ENCODE results near the gene MAN2A1.

MAN2A1 gene
- 120 to 279 (median 213) reads per million in 18 experiments for total RNA-seq

DNA sequence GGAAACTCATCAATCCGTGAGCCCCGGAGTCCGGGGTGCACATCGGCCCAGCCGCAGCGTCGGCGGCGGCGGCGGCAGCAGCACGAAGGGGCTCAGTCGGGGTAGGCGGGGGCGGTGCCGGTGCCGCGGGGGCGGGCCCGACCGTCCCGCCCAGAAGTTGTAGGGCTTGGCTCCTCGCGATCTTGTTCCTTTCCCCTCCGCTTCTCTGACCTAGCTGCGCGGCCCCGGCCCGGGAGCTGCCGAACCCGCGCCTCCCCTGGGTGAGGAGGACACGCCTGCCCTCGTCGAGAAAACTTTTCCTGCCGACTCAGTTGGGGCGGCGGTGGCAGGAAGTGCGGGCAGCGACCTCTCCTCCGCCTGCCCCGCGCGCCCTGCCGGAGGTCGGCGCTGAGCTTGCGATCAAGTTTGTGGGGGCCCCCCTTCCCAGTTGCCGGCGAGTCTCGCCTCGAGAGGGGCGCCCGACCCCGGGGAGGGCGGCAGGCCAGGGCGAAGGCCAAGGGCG is at the start of gene MAN2A1:
Gene MAN2A1 (plus strand): TSS at position 188 of the 502 bp plus-strand sequence. CDS start 491 bp downstream, outside the sequence.
- DNase-seq = peak; percentile 75 to 76

DNA sequence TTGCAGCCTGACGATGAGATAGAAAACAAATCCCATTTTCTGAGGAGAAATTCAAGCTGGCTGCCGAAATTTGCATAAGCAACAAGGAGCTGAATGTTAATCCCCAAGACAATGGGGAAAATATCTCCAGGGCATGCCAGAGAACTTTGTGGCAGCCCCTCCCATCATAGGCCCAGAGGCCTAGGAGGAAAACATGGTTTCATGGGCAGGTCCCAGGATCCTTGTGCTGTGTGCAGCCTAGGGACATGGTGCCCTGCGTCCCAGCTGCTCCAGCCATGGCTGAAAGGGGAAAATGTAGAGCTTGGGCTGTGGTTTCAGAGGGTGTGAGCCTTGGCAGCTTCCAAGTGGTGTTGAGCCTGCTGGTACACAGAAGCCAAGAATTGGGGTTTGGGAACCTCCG is 48.8 kb upstream of the MAN2A1 start:
- no peak for DNase-seq

DNA sequence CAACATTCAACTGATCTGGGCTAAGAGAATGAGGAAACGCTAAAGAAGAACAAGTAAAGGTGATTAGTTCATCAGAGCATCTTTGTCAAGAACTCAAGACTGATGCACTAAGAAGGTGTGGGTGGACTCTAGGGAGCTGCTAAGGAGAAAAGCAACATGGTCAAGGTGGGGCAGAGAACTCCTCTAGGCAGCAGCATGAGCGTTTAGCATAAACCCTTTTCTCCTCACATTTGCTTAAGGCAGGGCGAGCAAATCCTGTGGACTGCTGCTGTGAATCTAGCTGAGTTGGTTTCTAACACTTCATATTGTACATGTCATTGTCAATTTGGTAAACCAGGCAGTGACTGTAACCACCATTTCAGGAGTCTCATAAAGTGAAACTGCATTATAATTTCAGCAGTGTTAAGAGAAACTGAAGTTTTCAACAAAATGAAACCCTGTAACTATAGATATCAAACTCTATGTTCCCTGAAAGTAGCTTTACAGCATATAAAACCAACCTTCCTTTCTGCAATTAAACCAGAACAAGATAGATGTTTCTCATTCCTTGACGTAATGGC is 45.9 kb upstream of the MAN2A1 start:
- no peak for DNase-seq

DNA sequence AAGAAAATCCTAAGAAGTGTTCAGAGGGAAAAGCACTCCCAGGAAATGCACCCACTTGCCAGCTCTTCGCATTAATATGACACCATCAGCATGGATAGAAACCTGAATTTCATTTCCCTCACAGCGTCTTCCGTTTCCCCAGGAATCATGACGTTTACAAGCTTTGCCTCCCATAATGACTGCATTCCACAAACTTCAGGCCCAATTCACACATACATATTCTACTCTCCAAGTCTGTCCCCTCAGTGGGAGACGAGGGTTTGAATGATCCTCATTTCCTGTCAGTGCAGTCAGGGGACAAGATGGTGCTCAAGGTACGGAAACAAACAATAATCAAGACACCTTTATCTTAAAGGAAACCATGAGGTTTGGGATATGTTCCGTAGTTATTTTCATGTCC is 44.9 kb upstream of the MAN2A1 start:
- DNase-seq = no peak

DNA sequence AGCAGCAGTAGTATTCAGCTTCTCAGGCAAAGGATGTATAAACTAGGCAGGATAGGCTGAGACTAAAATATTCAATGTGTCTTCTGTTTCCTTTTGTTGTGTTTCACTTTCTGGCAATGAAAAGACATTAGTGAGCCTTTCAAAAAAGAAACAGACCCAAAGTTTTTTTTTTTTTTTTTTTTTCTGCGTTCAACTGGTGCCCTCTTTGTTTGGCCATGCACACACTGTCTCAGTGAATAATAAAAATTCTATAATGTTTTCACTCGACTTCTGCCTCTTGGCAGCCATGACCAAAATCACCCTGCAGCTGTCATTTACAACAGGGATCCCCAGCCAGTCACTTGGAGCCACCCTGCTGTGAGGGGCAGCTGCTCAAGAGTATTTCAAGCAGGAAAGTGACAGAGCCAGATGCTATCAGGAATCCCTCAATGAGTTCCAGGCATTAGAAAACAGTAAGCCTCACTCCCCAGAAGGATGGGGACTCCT is 44.0 kb upstream of the MAN2A1 start:
- DNase-seq = no peak

DNA sequence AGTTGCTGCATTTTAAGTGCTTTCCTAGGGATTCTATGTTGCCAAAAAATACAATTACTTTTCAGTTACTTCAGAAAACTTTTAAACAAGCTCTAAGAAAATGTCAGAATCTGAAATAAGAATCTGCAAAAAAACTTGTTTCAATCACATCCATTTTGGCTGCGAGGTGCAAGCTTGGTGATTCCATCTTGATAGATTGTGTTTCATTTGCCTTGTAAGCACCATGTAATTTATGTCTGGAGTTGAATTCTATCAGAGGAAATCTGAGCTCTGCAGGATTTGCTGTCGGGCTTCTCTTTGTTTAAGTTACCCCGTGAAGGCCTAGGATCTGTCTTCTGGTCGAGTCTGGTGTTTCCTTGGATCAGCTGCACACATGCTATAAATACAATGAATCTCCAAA is 40.4 kb upstream of the MAN2A1 start:
- no peak for DNase-seq

DNA sequence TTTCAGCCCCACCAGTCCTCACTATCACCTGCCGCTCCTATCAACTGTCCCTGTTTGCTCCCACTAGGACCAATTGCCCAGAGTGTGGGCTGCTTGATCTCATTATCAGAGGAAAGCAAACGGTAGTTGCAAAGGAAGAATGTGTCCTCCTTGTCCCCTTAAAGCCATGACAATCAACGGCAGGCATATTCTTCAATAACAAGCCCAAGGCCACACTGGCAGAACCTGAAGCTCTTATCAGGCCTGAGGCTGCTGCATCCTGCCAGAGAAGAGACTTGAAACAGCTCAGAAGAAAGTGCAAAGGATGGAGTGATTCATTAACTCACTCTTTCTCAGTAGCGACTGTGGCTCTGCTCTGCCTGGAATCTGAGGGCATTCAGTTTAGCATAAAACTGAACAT is 39.2 kb upstream of the MAN2A1 start:
- no peak for DNase-seq

DNA sequence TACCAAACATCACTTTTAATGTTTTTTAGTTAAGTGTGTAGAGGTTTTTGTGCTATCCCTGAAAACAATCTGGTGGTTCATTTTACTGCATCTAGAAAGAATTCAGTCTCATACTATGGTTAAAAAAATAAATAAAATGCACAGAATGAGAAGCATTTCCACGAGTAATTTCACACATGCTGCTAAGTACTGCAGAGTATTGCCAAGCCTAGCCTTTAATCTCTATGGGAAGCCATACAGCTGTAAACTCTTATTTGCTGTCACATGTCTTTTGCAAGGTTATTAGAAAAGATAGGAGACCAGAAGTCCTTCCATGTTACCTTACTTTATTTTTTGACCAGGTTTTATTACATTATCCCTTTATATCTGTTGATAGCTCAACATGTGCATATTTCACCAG is 37.6 kb upstream of the MAN2A1 start:
- DNase-seq = no peak

DNA sequence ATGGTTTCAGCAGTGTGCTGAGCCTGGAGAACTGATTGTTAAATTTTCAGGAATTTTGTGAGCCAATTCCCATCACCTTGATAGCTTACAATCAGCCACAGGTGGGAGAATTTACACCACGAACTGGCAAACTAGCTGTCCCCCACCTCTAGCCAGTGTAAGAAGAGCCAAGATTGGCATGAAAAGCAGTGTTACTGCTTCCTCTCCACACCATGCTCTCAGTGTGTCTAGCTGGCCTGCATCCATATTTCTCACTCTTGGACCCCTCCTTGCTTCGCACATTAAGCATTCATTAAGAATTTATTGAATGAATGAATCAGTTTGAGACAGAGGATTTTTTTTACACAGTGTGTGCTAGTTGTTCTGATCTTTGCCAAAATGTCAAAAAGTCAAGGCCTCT is 36.7 kb upstream of the MAN2A1 start:
- DNase-seq = no peak

DNA sequence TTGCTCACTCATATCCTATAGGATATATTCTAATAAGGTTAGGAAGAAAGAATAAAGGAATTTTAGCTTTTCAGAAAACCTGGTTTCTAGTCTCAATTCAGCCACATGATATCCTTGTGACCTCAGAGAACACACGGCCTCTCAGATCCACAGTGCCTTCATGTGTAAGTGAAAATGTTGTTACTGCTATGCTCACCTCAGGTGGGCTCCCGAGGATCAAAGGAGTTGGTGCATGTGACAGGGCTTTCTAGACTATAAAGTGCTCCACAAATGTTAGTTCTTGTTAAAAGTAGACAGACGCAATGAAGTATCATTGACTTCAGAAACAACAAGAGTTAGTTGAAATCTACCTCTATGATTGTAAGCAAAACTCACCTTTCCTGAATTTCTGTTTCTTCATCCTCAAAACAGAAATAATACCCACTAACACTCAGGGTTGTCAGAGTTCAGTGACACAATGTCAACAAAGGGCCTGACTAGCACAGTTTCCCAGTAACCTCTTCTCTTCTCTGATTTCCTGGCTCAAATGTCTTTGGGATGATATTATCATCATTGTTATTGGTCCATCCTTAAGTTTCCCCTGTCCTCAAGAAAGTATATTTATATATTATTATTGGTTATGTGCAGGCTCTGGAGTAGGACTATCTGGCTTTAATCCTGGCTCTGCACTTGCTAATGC is 36.0 kb upstream of the MAN2A1 start:
- DNase-seq = no peak

DNA sequence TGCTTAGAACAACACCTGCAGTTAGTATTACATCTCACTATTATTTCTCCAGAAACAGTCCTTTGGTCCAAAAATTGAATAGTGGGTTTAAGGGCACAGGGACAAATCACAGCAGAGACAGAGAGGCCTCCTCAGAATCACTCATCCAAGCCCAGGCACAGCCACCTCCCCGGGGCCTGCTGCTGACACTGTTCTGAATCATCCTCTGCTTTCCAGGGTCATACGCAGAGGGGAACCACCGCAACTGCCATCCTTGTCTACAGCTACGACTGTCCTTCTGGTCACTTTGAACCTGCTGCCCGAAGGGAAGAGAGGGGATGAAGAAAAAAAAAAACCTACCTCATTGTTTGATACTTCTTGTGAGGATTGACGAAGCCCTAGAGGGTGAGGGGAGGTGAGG is 35.3 kb upstream of the MAN2A1 start:
- DNase-seq = peak in 1 of 2 donors; percentile 46

DNA sequence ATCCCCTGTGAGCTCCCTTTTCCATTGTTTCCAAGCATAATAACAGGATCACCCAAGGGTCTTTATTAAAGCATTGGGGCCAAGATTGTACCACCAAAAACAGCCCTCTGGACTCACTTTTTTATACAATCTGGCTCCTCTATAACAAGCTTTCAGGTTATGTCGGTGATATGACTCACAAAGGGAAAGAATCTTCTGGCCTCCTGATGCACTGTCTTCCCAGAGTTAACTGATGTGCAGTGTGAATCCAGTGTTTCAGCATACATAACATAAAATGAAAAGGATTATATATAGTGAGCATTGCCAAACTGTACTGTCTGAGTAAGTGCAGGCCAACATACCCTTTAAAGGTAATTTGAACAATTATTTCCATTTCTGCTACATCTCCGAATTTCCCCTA is 33.9 kb upstream of the MAN2A1 start:
- no peak for DNase-seq

DNA sequence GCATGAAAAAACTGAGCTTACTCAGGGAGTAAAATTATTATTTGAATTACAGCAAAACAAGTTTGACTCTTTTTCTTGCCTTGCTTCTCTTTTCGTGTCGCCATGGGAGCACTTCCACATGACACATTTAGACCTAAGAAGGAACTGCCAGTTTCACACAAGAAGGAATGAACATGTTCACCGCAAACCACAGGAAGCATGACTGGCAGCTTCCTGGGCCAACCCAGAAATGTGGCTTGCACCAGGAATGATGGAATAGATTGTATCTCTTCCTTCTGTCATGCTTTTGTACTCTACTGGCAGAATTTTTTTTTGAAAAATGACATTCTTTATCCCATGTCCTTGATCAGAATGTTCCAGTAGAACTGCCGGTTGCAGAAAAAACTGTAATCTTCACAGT is 32.9 kb upstream of the MAN2A1 start:
- peak; percentile 94 to 96 for DNase-seq

DNA sequence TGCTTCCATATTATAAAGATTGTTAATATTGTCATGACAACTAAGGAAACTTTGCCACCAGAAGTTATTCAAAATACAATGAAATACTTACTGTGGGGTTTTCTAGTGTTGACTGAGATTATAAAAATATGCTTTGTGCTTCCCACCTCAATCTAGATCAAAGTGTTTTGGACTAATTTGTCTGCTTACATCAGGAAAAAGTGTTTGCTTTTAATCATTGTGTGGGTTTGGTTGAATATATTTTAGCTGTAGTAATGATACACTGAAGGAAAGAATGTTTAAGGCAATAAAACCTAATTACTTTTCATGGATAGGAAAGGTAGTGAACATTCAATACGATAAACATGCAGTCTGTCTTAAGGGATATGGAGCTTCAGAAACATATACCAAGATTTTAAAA is 29.8 kb upstream of the MAN2A1 start:
- no peak for DNase-seq

DNA sequence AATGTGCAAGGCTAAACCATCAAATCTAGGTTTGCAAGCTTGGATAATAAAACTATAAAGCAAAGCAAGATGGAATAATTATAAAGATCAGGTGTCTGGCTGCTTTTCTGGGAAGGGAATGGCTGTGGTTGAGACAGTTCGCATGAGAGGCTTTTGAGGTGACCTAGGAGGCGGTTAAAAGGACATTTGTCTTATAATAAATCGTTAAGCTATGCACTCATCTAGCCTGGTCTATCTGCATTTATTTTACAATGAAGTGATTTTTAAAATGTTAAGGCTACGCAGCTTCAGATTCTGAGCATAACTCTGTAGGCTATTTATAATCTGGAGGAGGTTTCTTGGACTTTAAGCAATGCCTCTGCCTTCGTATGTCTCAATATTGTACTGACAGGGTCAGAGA is 29.4 kb upstream of the MAN2A1 start:
- no peak for DNase-seq

DNA sequence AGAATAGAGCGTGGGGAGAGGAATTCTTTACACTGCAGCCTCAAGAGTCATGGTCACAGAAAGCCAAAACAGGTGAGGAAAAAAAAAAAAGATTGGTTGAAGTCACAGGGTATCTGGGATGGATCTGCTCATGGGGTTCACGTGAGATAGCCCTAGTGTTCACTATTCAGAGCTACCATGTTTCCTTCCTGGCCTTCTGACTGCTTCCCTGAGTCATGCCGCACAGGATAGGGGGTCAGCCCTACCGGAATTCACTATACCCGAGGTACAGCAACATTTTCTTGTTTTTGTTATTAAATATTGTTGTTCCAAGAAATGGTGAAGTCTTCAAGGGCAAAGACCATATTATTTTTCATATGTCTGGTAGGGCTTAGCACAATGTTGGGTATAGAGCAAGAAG is 21.5 kb upstream of the MAN2A1 start:
- DNase-seq = no peak

DNA sequence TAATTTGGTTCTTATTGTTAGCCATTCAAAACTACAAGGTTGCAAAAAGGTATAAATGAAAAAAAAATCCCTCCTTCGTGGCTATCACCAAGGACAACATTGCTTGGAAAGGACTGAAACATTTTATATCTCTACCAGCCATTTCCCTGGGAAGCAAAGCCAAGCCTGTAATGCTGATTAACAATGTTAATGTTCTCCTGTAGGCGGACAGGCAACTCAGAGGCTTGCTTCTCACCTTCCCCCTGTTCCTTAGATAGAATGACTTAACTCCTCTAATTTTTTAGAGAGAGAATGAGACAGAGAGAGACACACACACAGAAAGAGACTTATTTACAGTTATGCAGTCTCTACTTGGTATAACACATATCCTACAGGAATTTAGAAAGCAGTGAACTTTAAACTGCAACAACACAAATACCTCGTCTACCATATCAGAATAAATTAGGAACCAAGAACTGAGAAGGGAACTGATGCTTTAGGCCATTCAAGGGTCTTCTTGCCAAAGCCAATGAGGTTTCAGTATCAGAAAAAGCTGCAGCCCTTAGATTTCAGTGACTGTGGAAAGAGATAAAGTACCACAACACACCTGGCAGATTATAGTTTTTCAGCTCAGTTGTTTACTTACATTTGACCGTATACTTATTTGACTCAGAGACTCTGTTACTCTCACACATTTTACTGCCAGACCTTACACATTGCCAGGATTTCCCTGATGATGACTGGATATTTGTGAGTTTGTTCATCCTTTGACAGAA is 20.9 kb upstream of the MAN2A1 start:
- DNase-seq = no peak

DNA sequence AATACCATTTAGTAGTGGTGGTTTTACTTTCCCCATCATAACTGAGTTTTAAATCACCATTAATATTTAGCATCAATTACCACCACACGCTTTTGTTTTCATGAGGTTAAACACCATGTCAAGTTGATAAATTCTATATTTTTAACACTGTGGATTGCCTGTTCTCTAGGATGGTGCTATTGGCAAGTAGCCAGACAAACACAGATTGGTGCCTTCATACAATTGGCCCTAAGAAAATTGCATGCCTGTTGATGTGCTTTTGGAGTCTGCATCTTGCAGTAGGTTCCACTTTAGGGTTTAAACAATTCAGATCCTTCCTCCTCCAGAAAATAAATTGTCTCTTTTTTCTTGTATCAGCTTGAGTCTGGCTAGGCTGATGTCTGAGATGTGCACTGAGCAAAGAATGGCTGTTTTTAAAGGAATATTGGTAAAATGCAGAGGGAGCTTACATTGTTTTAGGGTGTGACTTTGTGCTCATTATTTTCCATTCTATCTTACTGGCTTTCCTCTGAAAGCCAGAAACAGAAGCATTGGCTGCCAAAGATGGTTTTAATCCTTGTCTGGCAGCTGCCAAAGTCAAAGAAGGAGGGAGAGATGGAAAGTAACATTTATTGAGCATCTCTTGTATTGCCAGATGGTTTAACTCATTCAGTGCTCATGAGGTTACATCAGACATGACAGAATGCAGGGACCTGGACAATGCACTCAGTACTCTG is 19.6 kb upstream of the MAN2A1 start:
- no peak for DNase-seq

DNA sequence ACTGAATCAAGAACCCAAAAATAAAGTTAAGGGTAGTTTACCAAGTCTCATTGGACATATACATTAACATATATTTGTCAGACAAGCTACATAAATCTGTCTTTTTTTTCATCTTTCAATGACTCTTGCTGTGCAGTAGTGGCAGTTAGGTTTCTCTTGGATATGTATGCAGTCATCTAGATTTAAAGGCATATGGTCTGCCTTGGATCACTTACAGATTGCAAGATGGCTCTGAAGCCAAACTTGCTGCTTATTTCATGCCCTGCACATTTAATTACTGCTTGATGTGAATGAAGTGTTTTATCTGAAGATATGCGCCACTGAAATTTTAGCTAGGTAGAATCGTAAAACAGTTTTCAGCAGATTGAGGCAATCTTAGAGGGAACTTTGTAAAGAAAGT is 18.6 kb upstream of the MAN2A1 start:
- DNase-seq = no peak

DNA sequence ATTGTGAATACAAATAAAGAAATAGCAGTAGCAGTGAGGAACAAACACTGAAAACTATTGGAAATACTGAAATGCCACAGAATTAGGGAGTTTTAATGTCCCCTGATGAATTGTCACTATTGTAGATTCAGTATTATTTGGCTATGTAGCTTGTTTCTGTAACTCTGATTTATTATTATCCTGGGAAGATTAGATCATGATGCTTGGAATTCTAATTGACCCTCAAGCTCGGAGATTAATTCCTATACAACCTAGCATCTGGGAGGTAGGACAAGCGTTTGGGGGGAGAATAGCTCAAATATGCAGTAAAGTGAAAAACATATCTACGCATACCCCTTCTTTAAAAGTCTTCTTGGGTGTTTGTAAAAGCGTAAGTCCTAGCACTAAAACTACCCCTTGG is 15.1 kb upstream of the MAN2A1 start:
- no peak for DNase-seq

DNA sequence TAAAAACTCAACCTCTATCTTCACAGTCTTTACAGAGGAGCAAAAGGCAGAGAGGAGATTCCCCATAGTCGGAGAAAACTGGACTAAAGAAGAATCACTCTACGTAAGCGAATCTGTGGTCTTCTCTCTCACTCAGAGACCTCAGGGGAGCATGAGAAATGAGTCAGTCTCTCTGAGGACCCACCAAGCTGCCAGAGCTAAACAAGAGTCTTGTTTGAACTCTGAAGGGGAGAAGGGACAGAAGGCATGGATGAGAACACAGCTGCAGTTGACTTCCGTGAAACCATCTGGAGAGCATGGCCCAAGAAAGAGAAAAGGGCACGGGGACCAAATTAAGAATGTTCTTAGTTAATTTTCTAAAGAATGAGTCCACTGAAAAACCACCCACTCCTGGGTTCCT is 12.8 kb upstream of the MAN2A1 start:
- no peak for DNase-seq

DNA sequence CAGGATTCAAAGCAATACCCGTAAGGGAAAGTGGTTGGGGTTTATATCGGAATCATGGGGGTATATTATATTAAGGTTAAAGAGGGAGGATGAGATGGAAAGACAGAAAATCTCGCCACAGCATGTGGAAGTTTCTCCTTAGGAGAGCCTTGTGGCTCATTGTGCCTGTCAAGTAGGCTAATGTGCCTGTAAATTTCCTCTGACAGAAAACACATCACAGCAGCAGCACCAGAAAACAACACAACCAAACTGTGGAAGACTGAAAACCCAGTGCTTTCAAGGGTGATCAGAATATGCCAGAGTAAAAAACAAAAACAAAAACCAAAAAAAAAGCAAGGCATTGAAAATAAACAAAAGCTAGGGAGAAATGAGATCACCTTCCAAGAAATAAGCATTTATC is 11.3 kb upstream of the MAN2A1 start:
- no peak for DNase-seq

DNA sequence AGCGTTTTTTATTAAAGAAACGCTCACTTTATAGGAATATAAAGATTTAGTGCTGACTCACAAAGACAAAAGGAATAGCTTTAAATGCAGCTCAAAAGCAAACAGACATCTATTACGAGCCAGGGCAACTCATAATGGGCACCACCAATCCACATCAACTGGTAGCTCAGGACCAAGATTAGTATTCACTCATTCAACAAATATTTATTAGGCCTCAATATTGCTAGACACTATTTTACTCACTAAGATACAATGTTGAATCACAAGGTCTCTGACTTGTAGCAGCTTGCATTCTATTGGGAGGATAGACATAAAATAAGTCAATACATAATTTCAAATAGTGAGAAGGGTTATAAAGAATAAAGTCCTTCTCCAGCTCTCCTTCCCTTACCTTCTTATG is 8.0 kb upstream of the MAN2A1 start:
- no peak for DNase-seq
